ENCODE data around the gene PLPP4.

Gene PLPP4

DNA sequence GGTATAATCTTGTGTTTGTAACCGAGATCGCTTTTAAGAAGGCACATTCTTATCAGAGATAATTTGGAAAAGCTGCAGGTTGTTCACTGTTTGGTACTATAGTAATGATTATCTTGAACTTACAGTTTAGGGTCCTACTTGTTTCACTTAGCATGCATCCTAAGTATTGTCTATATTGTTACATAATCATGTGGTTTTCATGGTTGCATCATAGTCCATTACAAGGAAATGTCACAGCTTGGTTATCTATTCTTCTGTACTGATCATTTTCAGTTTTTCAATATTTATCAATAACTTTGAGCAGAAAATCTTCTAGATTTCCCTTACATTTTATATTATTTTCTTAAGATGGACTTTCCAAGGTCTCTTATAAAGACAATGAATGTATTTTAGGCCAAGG, 116.3 kb downstream of the PLPP4 start:
- in situ Hi-C loops (cut with MboI; ENCODE audit: low sequenced_read_pairs) = no loop called here

- in situ Hi-C loops (cut with MboI; ENCODE audit: low sequenced_read_pairs) = no loop called here
Measured at GRCh38 chr10:120574981-120575380, 118.0 kb downstream of the PLPP4 start.

GRCh38 chr10:120575411-120575810, 118.4 kb downstream of the PLPP4 start:
- in situ Hi-C loops (cut with MboI; ENCODE audit: low sequenced_read_pairs) = no loop called here

- in situ Hi-C loops (cut with MboI; ENCODE audit: low sequenced_read_pairs) = no loop called here
Measured at GRCh38 chr10:120578134-120578533, 121.1 kb downstream of the PLPP4 start.

DNA sequence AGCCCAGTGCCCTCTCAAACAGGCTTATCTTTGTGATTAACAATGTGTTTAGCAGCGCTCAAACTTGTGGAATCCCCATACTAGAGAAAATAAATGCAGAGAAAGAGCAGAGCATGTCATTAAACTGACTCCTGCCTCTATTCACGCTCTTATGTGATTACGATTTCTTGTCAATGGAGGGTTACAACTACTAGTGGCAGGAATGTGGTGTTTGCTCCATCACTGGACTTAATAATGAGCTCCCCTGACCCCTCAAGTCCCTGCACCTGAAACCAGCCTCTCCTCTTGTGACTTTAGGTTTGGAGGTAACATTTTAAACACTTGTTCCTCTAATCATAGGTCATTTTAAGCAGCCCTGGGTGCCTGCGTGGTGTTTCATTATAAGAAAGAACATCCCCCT, 121.9 kb downstream of the PLPP4 start:
- in situ Hi-C loops (cut with MboI; ENCODE audit: low sequenced_read_pairs) = no loop called here

DNA sequence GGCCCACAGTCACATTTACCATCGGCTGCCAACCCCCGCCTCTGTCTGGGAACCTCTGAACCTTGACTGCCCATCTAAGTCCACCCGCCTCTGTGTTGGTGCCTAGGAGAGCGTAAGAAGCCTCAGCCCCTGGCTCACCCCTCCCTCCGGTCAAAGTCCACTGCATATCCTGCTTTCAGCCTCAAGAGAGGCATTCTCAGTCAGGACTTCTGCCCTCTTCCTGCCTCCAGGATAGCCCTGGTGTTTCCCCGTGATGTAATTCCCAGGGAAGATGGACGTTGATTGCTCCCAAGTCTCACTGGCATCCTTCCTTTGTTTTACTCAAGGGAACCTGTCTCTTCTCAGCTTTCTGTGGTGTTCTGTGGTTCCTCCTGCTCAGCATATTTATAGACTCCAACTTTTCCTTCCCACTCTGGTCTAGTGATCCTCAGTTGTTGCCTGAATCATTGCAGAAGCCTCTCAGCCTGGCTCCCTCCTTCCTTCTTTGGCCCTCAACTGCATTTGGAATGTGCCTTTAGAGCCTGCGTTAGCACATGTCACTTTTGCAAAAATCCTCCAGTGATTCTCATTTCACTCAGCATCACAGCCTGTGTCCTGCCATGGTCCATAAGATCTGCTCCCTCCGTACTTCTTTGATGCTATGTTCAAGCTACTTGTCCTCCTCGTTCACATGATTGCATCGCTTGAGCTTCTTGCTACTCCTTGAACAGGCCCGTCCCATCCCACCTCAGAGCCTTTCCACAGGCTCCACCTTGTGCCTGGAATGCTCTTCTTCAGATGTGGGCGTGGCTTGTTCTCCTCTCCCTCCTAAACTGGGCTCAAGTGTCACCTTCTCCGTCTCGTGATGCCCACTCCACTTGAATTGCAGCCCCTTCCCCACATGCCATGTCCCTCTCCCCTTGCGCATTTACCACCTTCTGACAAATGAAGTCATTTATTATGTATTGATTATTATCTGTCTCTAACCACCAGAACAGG, 124.2 kb downstream of the PLPP4 start:
- in situ Hi-C loops (cut with MboI; ENCODE audit: low sequenced_read_pairs) = no loop called here

- in situ Hi-C loops (cut with MboI; ENCODE audit: low sequenced_read_pairs) = no loop called here
Measured at GRCh38 chr10:120582753-120583152, 125.7 kb downstream of the PLPP4 start.

- in situ Hi-C loops (cut with MboI; ENCODE audit: low sequenced_read_pairs) = no loop called here
Measured at GRCh38 chr10:120583424-120584108, 126.5 kb downstream of the PLPP4 start.

DNA sequence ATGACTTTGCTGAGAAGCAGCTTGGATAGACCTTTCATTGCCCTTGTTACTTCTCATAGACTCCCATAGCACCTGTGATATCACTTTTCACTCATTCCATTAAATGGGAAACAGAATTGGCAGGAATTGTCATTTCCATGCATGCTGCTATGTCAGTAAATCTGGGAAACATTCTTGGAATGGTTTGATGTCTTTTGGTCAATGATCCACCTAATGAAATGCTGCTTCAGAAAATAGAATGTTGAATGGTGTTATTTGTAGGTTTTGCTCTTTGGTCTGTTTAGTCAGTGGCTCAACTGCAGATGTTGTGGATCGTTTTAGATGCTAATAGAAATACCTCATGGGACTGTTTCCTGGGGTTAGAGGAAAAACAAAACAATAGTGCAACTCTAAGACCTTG, 127.8 kb downstream of the PLPP4 start:
- in situ Hi-C loops (cut with MboI; ENCODE audit: low sequenced_read_pairs) = no loop called here

- in situ Hi-C loops (cut with MboI; ENCODE audit: low sequenced_read_pairs) = no loop called here
Measured at GRCh38 chr10:120586471-120586872, 129.4 kb downstream of the PLPP4 start.

DNA sequence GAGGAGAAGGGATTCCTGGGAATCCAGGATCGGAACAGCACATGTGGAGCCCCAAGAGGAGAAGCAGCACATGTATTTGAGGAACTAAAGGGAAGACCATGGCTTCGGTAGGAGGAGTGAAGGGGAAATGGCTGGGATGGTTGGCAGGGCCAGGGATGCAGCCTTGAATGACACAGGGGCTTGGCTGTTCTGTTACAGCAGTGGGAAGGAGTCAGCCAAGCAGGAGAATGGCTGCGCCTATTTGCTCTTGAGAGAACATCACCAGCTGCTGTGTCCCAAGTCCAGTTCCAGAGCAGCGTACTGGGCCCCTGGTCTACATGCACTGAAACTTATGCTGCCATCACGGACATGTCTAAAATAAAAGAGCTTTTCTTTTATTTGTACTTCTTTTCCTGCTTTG, 130.0 kb downstream of the PLPP4 start:
- in situ Hi-C loops (cut with MboI; ENCODE audit: low sequenced_read_pairs) = no loop called here

DNA sequence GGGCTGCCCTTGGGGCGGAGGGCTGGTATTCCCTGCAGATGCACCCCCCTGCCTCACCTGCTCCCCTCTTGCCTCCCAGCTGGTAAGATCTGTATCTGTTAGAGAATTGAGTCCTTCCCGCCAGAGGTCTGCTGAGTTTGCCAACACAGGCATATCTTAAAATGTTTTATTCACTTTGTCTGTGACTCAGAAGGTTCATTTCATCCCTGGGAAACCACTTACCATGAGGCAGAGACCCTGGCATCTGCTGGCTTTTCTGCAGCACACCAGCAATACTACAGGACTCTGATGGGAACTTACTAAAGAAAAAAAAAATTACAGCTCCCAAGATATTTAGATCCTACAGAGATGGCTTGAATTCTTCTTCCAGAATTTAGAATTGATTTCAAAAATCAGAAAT, 131.3 kb downstream of the PLPP4 start:
- in situ Hi-C loops (cut with MboI; ENCODE audit: low sequenced_read_pairs) = no loop called here

- in situ Hi-C loops (cut with MboI; ENCODE audit: low sequenced_read_pairs) = no loop called here
Measured at GRCh38 chr10:120593693-120594092, 136.7 kb downstream of the PLPP4 start.

- in situ Hi-C loops (cut with MboI; ENCODE audit: low sequenced_read_pairs) = no loop called here
Measured at GRCh38 chr10:120597902-120598301, 140.9 kb downstream of the PLPP4 start.

- in situ Hi-C loops (cut with MboI; ENCODE audit: low sequenced_read_pairs) = no loop called here
Measured at GRCh38 chr10:120598386-120598785, 141.4 kb downstream of the PLPP4 start.

- in situ Hi-C loops (cut with MboI; ENCODE audit: low sequenced_read_pairs) = no loop called here
Measured at GRCh38 chr10:120599200-120599724, 142.2 kb downstream of the PLPP4 start.

GRCh38 chr10:120600871-120601649, 144.0 kb downstream of the PLPP4 start:
- in situ Hi-C loops (cut with MboI; ENCODE audit: low sequenced_read_pairs) = no loop called here

GRCh38 chr10:120601999-120602398, 145.0 kb downstream of the PLPP4 start:
- in situ Hi-C loops (cut with MboI; ENCODE audit: low sequenced_read_pairs) = no loop called here

DNA sequence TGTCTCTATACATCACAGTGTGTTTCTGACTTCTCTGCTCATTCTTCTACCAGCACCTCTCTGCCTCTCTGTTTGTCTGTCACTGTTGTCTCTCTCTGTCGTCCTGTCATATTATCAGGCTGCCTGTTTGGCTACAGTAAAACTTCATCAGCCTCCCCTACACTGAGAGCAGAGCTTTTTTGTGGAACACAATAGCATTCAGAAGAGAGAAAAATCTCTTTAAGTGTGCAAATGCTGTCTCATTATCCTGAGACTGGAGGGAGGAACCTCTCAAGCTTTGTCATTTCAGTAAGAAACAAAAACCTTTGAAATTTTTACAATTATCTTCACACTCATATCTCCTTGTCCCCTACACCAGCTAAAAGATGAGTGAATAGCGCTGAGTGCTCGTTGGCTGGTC, 148.4 kb downstream of the PLPP4 start:
- in situ Hi-C loops (cut with MboI; ENCODE audit: low sequenced_read_pairs) = no loop called here

DNA sequence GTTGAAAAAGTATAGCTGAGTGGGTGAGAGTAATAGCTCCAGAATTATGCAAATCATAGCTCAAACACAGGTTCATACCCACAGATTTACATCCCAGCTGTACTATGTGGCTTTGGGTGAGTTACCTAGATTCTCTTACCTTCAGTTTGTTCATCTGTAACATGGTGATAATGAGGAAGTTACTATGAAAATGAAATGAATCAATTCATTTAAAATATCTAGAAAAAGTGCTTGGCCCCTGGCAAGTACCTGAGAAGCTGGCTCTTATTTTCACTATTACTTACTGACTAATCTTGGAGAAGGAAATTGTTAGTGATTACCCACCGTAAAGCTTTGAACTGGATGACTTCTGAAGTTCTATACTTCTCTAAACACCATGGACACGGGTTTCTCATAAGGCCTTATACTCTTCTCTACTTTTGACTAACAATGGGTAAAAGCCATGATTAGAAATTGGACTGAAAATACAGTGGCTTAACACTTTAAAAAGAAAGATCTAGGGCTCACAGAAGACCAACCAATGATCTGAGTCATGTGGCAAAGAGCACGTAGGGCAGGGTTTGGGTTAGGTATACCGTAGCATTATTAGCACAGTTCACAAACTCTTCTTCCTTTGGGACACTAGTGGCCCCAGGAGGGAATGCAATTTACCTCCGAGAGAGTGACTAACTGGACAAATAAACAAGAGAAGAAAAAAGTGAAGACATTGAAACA, 149.2 kb downstream of the PLPP4 start:
- in situ Hi-C loops (cut with MboI; ENCODE audit: low sequenced_read_pairs) = no loop called here
